HEK293T (cell line): ENCODE results near the gene PC.
"Not testable (repeated sequence)": the region's sequence is repeated elsewhere in the genome, so short reads cannot be mapped to it uniquely, and the experiment has no call there.

ENCODE experiments used
- CTCF ChIA-PET: fragments of 350-600 bp; formaldehyde crosslinking; extraction: SDS; loops from one replicate; lab custom pipeline; 2021; ENCODE audit warnings: antibody characterized with exemption, inconsistent platforms; lab: Yijun Ruan, JAX
- POLR2A ChIA-PET: fragments of 350-600 bp; formaldehyde crosslinking; extraction: SDS; loops from one replicate; lab custom pipeline; 2020; ENCODE audit warnings: antibody characterized with exemption, inconsistent platforms; lab: Yijun Ruan, JAX
- DNase-seq: peaks from one replicate; pipeline ENCODE4 v3.0.0; 2012; ENCODE audit warnings: mixed read lengths; ENCODE audit errors: extremely low spot score
- ARNT ChIP-seq: fragments of 450-650 bp; IDR thresholded peaks from 2 replicates; pipeline ENCODE4 v1.6.1; 2017; ENCODE audit warnings: mild to moderate bottlenecking
- BHLHE40 ChIP-seq: fragments of 450-650 bp; IDR thresholded peaks from 2 replicates; pipeline ENCODE4 v1.6.1; 2016; ENCODE audit warnings: mild to moderate bottlenecking, moderate library complexity, borderline replicate concordance
- CTBP1 ChIP-seq: fragments of 450-650 bp; IDR thresholded peaks from 2 replicates; pipeline ENCODE4 v1.6.1; 2016; ENCODE audit warnings: borderline replicate concordance
- ELF4 ChIP-seq: fragments of 450-650 bp; IDR thresholded peaks from 2 replicates; pipeline ENCODE4 v1.6.1; 2017; ENCODE audit warnings: antibody characterized with exemption
- FOXA1 ChIP-seq: fragments of 450-650 bp; IDR thresholded peaks from 2 replicates; pipeline ENCODE4 v1.6.1; 2016; ENCODE audit warnings: mild to moderate bottlenecking
- FOXK2 ChIP-seq: fragments of 450-650 bp; IDR thresholded peaks from 2 replicates; pipeline ENCODE4 v1.6.1; 2016; ENCODE audit warnings: mild to moderate bottlenecking
- FOXM1 ChIP-seq: fragments of 450-650 bp; IDR thresholded peaks from 2 replicates; pipeline ENCODE4 v1.6.1; 2017; ENCODE audit warnings: mild to moderate bottlenecking, borderline replicate concordance
- HDGF ChIP-seq: fragments of 450-650 bp; IDR thresholded peaks from 2 replicates; pipeline ENCODE4 v1.6.1; 2017; ENCODE audit warnings: antibody characterized with exemption, borderline replicate concordance
- L3MBTL2 ChIP-seq: fragments of 450-650 bp; conservative IDR thresholded peaks from 2 replicates; pipeline ENCODE4 v1.6.1; 2016; ENCODE audit warnings: mild to moderate bottlenecking
- LEF1 ChIP-seq: fragments of 450-650 bp; IDR thresholded peaks from 2 replicates; pipeline ENCODE4 v1.6.1; 2017; ENCODE audit warnings: mild to moderate bottlenecking, borderline replicate concordance
- NFRKB ChIP-seq: fragments of 450-650 bp; IDR thresholded peaks from 2 replicates; pipeline ENCODE4 v1.6.1; 2016; ENCODE audit warnings: mild to moderate bottlenecking, moderate library complexity
- SP1 ChIP-seq: fragments of 450-650 bp; IDR thresholded peaks from 2 replicates; pipeline ENCODE4 v1.6.1; 2017
- SUZ12 ChIP-seq: fragments of 450-650 bp; IDR thresholded peaks from 2 replicates; pipeline ENCODE4 v1.6.1; 2016; ENCODE audit warnings: mild to moderate bottlenecking
- TARDBP ChIP-seq: fragments of 450-650 bp; IDR thresholded peaks from 2 replicates; pipeline ENCODE4 v1.6.1; 2016
- ZNF384 ChIP-seq: fragments of 450-650 bp; IDR thresholded peaks from 2 replicates; pipeline ENCODE4 v1.6.1; 2016
- TF ChIP-seq, protein P1 (sequence below): fragments of 450-650 bp; IDR thresholded peaks from 2 replicates; pipeline ENCODE4 v1.6.1; 2016

PC gene

DNA sequence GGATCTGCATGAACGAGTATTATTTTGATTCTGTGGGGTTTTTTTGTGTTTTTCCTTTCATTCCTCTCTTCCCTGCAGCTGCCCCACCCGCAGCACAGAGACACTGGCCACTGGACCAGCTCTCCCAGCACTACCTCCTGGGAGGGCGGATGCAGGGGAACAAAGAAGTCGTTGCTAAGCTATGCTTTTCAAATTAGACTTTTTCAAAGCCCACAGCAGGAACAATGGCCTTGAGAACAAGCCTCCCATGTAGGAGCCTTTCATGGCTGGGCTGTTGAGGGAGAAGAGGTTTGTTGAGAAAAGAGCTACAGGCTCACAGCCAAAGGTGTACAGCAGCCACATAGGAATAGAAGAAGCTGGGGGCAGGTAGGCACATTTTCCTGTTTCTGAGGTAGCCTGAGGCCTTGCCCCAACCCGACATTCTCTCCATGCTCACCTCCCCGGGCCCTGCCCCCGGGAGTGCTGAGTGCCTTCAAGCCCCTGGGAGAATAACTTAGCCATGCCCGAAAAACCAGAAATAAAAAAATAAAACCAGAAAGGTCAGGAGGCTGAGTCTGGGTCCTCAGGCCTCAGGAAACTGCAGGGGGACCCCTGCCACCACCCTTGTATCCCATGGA lies 44.2 kb upstream of the PC start:
- no peak for DNase-seq
- TF ChIP-seq ARNT (no peak), L3MBTL2 (no peak), FOXK2 (no peak), TARDBP (no peak), FOXA1 (no peak), CTBP1 (no peak), SUZ12 (no peak)
- POLR2A ChIA-PET, result no interaction called here
- CTCF ChIA-PET, result no interaction called here

DNA sequence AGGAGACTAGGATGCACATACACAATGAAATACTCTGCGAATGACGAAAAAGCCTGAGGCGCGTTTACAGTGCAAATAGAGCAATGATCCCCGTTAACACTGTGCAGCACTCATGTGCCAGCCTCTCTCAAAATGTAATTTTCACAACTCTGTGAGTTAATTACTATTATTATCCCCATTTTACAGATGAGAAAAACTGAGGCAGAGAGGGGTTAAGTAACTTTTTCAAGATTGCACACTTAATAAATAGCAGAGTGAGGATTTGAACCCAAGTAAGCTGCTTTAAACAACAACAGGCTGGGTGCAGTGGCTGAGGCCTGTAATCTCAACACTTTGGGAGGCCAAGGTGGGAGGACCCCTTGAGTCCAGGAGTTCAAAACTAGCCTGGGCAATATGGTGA lies 43.1 kb upstream of the PC start:
- no peak for TF ChIP-seq ARNT
- no peak for TF ChIP-seq ZNF384
- TF ChIP-seq NFRKB, result no peak
- no peak for TF ChIP-seq FOXA1
- no peak for TF ChIP-seq SP1
- no peak for TF ChIP-seq HDGF
- TF ChIP-seq FOXK2, result no peak
- TF ChIP-seq TARDBP, result no peak
- no peak for TF ChIP-seq ELF4
- no peak for TF ChIP-seq LEF1
- TF ChIP-seq, protein P1, sequence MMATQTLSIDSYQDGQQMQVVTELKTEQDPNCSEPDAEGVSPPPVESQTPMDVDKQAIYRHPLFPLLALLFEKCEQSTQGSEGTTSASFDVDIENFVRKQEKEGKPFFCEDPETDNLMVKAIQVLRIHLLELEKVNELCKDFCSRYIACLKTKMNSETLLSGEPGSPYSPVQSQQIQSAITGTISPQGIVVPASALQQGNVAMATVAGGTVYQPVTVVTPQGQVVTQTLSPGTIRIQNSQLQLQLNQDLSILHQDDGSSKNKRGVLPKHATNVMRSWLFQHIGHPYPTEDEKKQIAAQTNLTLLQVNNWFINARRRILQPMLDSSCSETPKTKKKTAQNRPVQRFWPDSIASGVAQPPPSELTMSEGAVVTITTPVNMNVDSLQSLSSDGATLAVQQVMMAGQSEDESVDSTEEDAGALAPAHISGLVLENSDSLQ, result no peak
- TF ChIP-seq L3MBTL2, result no peak
- TF ChIP-seq BHLHE40, result no peak
- CTCF ChIA-PET, result no interaction called here
- DNase-seq, result no peak
- POLR2A ChIA-PET, result no interaction called here

DNA sequence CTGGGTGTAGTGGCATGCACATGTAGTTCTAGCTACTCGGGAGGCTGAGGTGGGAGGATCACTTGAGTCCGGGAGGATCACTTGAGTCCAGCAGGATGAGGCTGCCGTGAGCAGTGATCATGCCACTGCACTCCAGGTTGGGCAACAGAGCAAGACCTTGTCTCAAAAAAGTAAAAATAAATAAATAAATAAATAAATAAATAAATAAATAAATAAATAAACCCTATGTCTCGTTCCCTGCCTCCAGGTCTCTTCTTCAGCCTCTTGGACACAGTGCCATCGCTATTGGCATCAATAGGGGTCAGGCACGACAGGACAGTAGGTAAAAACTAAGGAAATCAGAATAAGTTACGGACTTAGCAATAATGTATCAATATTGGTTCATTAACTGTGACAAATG lies 41.4 kb upstream of the PC start:
- TF ChIP-seq FOXM1 (no peak), TARDBP (no peak), FOXK2 (no peak), ELF4 (no peak), HDGF (no peak), FOXA1 (no peak), CTBP1 (no peak), NFRKB (no peak), BHLHE40 (no peak), ARNT (no peak), SUZ12 (no peak), L3MBTL2 (no peak), LEF1 (no peak), SP1 (no peak), ZNF384 (no peak)
- TF ChIP-seq, protein P1, result no peak
- ChIA-PET CTCF (no interaction called here), POLR2A (no interaction called here)
- no peak for DNase-seq

DNA sequence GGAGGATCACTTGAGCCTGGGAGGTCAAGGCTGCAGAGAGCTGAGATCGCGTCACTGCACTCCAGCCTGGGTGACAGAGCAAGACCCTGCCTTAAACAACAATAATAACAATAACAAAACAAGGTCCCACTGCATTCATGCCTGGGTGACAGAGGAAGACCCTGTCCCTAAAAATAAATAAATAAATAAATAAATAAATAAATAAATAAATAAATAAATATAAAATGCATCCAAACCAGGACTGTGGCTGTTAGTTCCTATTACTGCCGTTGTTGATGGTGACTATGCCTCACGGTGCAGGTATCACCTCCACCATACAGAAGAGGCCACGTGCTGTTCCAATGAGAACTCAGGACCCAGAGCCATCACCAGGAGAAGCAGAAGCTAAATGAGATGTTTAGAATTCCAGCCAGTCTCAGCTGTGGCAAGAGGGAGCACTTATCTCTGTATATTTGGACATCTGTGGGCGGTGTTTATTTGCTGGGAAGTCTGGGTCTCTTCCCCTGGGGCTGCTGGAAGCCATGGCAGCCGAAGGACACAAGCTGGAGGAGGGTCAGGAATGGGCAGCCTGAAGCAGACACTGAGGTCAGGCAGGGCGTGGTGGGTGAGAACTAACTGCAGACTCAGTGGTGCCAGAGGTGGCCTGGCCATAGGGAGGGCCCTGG lies 38.6 kb upstream of the PC start:
- CTCF ChIA-PET, result interaction anchor here (1.0 kb wide), 1 partner anchor 114 kb away, joined by 3 read pairs; no protein-coding TSS in a partner anchor
- TF ChIP-seq BHLHE40 (no peak), NFRKB (no peak), SP1 (no peak), HDGF (no peak), FOXM1 (no peak), ZNF384 (no peak), FOXK2 (no peak), FOXA1 (no peak), ELF4 (no peak), LEF1 (no peak), ARNT (no peak), SUZ12 (no peak), CTBP1 (no peak), L3MBTL2 (no peak), TARDBP (no peak)
- TF ChIP-seq, protein P1, result no peak
- POLR2A ChIA-PET, result interaction anchor here (1.7 kb wide), 1 partner anchor 10 kb away, joined by 5 read pairs; no protein-coding TSS in a partner anchor
- no peak for DNase-seq

DNA sequence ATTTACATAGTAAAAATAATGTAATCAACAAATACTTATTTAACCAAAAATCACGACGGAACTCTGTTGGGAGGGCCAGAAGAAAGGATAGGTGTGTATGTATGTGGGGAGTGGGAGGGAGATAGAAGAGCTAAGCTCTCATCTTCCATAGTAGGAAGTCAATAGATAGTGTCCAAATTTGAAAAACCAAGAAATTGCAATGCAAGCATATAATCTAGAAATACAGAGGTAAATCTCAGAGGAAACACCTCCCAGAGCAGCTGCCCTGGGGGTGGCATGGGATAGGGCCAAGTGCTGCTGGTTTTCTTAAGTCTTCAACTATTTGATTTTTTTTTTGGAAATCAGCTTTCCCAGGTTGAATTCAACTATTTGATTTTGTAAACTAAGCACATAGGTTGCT lies 33.9 kb upstream of the PC start:
- ChIA-PET POLR2A (no interaction called here), CTCF (no interaction called here)
- DNase-seq, result no peak
- TF ChIP-seq L3MBTL2, result no peak
- TF ChIP-seq CTBP1, result no peak
- no peak for TF ChIP-seq FOXM1

DNA sequence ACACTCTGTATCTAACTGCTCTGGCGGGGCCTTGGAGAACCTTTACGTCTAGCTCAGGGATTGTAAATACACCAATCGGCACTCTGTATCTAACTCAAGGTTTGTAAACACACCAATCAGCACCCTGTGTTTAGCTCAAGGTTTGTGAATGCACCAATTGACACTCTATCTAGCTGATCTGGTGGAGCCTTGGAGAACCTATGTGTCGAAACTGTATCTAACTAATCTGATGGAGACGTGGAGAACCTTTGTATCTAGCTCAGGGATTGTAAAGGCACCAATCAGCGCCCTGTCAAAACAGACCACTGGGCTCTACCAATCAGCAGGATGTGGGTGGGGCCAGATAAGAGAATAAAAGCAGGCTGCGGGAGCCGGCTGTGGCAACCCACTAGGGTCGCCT lies 31.2 kb upstream of the PC start:
- CTCF ChIA-PET, result interaction anchor here (0.6 kb wide), 1 partner anchor 93 kb away, joined by 3 read pairs; no protein-coding TSS in a partner anchor
- POLR2A ChIA-PET, DNase-seq: not testable (repeated sequence)

DNA sequence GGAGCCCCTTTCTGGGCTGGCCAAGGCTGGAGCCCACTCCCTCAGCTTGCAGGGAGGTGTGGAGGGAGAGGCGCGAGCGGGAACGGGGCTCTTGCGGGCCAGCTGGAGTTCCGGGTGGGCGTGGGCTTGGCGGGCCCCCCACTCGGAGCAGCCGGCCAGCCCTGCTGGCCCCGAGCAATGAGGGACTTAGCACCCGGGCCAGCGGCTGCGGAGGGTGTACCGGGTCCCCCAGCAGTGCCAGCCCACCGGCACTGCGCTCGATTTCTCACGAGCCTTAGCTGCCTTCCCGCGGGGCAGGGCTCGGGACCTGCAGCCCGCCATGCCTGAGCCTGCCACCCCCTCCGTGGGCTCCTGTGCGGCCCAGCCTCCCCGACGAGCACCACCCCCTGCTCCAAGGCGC lies 30.6 kb upstream of the PC start:
- POLR2A ChIA-PET, DNase-seq, CTCF ChIA-PET: not testable (repeated sequence)
